ENCODE results near the gene PDE4D.

- no peak for TF ChIP-seq EZH2 (IDR thresholded peaks at IDR 0.05; ENCODE audit: low read length, unreplicated experiment)
- no peak for TF ChIP-seq EZH2phosphoT487 (IDR thresholded peaks at IDR 0.05; ENCODE audit: borderline replicate concordance, low read length)
- no peak for TF ChIP-seq CTCF (conservative IDR thresholded peaks at IDR 0.05; ENCODE audit: low read depth, low read length)
Observed at GRCh38 chr5:59251627-59252026, 641.9 kb downstream of the PDE4D start.
